ENCODE measurements around the gene BDH2. TPM values are rescaled to one million over a fixed set of nuclear protein-coding genes. Genes with fewer than 3 reads are reported as not detected.
A peak's percentile ranks its signal among the peaks of the same experiment; 100 is the strongest.

The BDH2 gene
- total and polyA plus RNA-seq, 2 experiments from 2014 or later = 91.9 to 101 TPM

GRCh38 chr4:103097112-103097511 is 2.5 kb downstream of the BDH2 start:
- TF ChIP-seq CTCF (IDR thresholded peaks at IDR 0.05; ENCODE audit: low read depth, low read length) = no peak
- Histone ChIP-seq H3K27ac (no peak overlapping the region), H3K36me3 (peaks cover 10% of the 10 kb centered on the region), H3K9me3 (ENCODE audit: low read depth) (no peaks in the 10 kb centered on the region), H3K27me3 (no peaks in the 10 kb centered on the region), H3K4me1 (ENCODE audit: low read depth) (no peaks in the 10 kb centered on the region), H3K4me3 (no peak overlapping the region)
- DNase-seq (ENCODE audit: low read depth in 1 of 2, low spot score in 1 of 2) = no peak

DNA sequence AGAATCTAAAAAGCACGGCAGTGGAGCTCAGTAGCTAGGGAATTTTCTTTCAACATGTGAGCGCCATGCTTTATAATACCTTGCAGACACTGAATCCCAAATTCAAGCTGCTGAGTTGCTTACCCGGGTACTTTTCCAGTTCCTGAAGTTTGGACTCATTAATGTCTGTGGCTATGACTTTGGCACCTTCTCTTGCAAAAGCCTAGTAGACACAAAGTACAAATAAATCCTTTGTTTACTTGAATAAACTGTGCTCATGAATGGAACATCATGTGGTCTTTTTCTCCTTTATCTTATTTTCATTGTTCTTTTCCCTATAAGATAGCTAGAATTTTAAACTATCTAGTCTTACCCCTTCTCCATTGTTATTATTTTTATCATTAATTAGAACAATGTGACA is 4.6 kb downstream of the BDH2 start:
- DNase-seq (ENCODE audit: low read depth in 1 of 2, low spot score in 1 of 2) = no peak
- no peaks in the 10 kb centered on the region for H3K4me1 ChIP-seq (ENCODE audit: low read depth)
- peaks cover 21% of the 10 kb centered on the region for H3K36me3 ChIP-seq
- no peak for TF ChIP-seq CTCF (IDR thresholded peaks at IDR 0.05; ENCODE audit: low read depth, low read length)
- H3K4me3 ChIP-seq = no peak overlapping the region
- H3K27ac ChIP-seq = no peak overlapping the region
- H3K27me3 ChIP-seq = no peaks in the 10 kb centered on the region
- H3K9me3 ChIP-seq (ENCODE audit: low read depth) = no peaks in the 10 kb centered on the region

DNA sequence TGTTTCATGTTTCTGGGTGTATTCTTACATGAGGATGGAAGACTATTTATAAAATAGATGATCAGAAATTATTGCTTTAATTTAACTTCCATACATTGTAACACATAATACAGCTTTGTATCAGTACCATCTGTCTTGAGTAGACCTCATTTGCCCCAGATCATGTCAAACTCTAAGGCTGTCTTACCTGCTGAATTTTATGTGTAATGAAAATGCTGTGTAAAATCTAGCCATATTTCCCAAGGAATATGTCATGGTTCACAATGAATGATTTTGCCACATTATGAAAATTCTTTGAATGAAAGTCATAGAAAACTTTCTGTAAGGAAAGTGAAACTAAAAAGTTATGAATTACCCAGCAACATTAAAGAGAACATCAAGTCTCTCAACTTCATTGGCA is 7.4 kb downstream of the BDH2 start:
- H3K9me3 ChIP-seq (ENCODE audit: low read depth) = no peaks in the 10 kb centered on the region
- H3K36me3 ChIP-seq = peaks cover 44% of the 10 kb centered on the region
- DNase-seq (ENCODE audit: low read depth in 1 of 2, low spot score in 1 of 2) = no peak
- no peak overlapping the region for H3K27ac ChIP-seq
- no peak overlapping the region for H3K4me3 ChIP-seq
- H3K27me3 ChIP-seq = no peaks in the 10 kb centered on the region
- no peaks in the 10 kb centered on the region for H3K4me1 ChIP-seq (ENCODE audit: low read depth)
- no peak for TF ChIP-seq CTCF (IDR thresholded peaks at IDR 0.05; ENCODE audit: low read depth, low read length)

DNA sequence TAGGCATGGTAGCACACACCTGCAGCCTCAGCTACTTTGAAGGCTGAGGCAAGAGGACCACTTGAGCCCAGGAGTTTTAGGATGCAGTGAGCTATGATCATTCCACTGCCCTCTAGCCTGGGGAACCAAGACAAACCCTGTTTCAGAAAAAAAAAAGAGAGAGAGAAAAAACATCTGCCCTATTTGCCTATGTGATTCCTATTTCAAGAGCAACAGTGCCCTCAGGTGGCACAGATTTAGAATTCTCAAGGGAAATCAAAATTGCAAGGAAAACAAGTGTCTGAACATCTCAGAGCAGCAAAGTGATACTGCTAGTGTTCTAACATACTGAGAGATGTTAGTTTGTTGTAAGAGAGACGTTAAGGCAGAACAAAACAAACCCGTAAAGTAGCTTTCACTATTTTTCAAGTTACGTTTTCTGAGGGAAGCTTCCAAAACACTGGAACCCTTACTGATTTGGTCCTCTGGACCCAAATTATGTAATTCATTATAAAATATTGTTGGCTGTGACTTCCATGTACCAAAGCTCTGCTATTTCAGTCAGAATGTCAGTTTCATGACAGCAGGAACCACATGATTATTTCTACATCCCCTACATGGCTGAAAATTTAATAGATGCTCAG is 7.9 kb downstream of the BDH2 start:
- H3K4me3 ChIP-seq = no peak overlapping the region
- peak; percentile 59 to 74 for DNase-seq (ENCODE audit: low read depth in 1 of 2, low spot score in 1 of 2)
- TF ChIP-seq CTCF (IDR thresholded peaks at IDR 0.05; ENCODE audit: low read depth, low read length) = peak; percentile 43
- no peaks in the 10 kb centered on the region for H3K27me3 ChIP-seq
- peaks cover 49% of the 10 kb centered on the region for H3K36me3 ChIP-seq
- no peak overlapping the region for H3K27ac ChIP-seq
- H3K4me1 ChIP-seq (ENCODE audit: low read depth) = no peaks in the 10 kb centered on the region
- H3K9me3 ChIP-seq (ENCODE audit: low read depth) = no peaks in the 10 kb centered on the region

DNA sequence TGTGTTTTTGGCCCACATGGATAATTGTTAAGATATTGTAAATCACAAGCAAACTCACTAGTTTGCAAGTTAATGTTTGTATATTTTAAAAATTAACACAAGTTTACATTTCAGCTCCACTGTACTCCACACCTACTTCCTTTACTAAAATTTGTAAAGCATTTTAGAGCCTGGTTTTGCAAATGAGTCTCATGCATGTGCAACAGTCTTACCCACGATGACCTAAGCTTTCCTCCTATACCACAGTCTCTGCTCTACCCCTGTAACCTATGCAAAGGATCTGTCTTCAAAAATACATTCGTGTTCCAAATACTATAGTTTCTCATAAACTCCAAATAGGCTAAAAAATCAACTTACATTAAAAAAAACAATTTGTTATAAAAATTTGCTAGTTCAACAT is 10.2 kb downstream of the BDH2 start:
- no peak overlapping the region for H3K4me3 ChIP-seq
- no peak for DNase-seq (ENCODE audit: low read depth in 1 of 2, low spot score in 1 of 2)
- no peak overlapping the region for H3K27ac ChIP-seq
- no peaks in the 10 kb centered on the region for H3K27me3 ChIP-seq
- TF ChIP-seq CTCF (IDR thresholded peaks at IDR 0.05; ENCODE audit: low read depth, low read length) = no peak
- H3K36me3 ChIP-seq = peaks cover 68% of the 10 kb centered on the region
- H3K9me3 ChIP-seq (ENCODE audit: low read depth) = no peaks in the 10 kb centered on the region
- no peaks in the 10 kb centered on the region for H3K4me1 ChIP-seq (ENCODE audit: low read depth)

All from cardiac muscle cell (in vitro differentiated cells and primary cell).